AG10803 (cell line): ENCODE results near the gene MPL.
"Not testable (repeated sequence)": the region's sequence is repeated elsewhere in the genome, so short reads cannot be mapped to it uniquely, and the experiment has no call there.

Experiments
- DNase-seq: peaks from one replicate; pipeline ENCODE4 v3.0.0; 2010; ENCODE audit warnings: low read depth
- H3K4me3 ChIP-seq: 2 replicates; pipeline ENCODE4 v1.5.1; 2011; ENCODE audit warnings: mild to moderate bottlenecking, low read length, control low read depth
- TF ChIP-seq, protein P1 (sequence below): conservative IDR thresholded peaks from 2 replicates; pipeline ENCODE4 v1.5.1; 2011; ENCODE audit warnings: mild to moderate bottlenecking, low read length, control low read depth, inconsistent platforms

MPL gene

GRCh38 chr1:43389326-43390313, 52.0 kb downstream of the MPL start, which contains the start of the genes MED8 and SZT2:
Gene MED8 (minus strand): TSS chr1:43389800. CDS start chr1:43389764, 36 bp downstream.
Gene SZT2 (plus strand): TSS chr1:43389899. CDS start chr1:43389969, 70 bp downstream.
- H3K4me3 ChIP-seq: peak within 1 kb of the TSS; percentile 99
- DNase-seq: peak; percentile 91
- TF ChIP-seq, protein P1, sequence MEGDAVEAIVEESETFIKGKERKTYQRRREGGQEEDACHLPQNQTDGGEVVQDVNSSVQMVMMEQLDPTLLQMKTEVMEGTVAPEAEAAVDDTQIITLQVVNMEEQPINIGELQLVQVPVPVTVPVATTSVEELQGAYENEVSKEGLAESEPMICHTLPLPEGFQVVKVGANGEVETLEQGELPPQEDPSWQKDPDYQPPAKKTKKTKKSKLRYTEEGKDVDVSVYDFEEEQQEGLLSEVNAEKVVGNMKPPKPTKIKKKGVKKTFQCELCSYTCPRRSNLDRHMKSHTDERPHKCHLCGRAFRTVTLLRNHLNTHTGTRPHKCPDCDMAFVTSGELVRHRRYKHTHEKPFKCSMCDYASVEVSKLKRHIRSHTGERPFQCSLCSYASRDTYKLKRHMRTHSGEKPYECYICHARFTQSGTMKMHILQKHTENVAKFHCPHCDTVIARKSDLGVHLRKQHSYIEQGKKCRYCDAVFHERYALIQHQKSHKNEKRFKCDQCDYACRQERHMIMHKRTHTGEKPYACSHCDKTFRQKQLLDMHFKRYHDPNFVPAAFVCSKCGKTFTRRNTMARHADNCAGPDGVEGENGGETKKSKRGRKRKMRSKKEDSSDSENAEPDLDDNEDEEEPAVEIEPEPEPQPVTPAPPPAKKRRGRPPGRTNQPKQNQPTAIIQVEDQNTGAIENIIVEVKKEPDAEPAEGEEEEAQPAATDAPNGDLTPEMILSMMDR: no peak

GRCh38 chr1:43392702-43393101, 55.1 kb downstream of the MPL start:
- no peak for DNase-seq
- H3K4me3 ChIP-seq: no peak overlapping the region
- TF ChIP-seq, protein P1: no peak

DNA sequence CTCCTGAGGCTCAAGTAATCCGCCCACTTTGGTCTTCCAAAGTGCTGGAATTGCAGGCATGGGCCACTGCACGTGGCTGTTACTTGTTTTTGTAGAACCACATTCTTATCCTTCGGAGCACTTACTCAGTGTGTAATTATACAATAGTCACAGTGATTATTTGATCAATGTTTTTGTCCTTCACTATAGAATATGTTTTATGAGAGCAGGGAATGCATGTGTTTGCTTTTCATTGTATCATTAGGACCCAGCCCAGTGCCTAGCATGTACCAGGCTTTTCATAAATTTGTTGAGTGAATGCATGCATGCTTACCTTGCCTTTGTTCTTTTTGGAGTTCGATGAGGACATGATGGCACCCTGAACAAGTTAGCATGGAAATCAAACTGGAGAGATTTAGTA, 57.9 kb downstream of the MPL start:
- TF ChIP-seq, protein P1: no peak
- no peak for DNase-seq
- no peak overlapping the region for H3K4me3 ChIP-seq

GRCh38 chr1:43396059-43396458, 58.4 kb downstream of the MPL start:
- DNase-seq: no peak

DNA sequence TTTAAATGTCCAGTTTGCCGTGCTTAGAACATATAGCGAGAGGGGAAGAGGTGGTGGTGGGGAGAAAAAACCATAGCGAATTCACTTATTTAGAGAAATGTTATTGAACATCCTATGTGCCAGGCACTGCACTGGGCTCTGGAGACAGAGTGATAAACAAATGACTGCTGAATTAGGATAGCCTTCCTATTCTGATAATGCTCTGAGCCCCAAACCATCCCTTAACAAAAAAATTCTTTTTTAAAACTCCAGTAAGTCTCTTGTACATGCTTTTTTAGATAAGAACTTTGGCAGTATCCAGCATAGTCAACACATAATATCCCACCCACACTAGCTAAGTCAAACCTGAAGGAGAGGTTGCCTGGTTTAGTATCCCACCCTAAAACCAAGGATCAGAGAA, 60.6 kb downstream of the MPL start:
- no peak for DNase-seq
- no peak overlapping the region for H3K4me3 ChIP-seq

More at GRCh38 chr1:43396059-43396458, 58.4 kb downstream of the MPL start:
- no peak overlapping the region for H3K4me3 ChIP-seq
- TF ChIP-seq, protein P1: no peak

GRCh38 chr1:43400441-43400840, 62.8 kb downstream of the MPL start:
- H3K4me3 ChIP-seq: not testable (repeated sequence)

More for the DNA sequence above, 60.6 kb downstream of the MPL start:
- TF ChIP-seq, protein P1: no peak

DNA sequence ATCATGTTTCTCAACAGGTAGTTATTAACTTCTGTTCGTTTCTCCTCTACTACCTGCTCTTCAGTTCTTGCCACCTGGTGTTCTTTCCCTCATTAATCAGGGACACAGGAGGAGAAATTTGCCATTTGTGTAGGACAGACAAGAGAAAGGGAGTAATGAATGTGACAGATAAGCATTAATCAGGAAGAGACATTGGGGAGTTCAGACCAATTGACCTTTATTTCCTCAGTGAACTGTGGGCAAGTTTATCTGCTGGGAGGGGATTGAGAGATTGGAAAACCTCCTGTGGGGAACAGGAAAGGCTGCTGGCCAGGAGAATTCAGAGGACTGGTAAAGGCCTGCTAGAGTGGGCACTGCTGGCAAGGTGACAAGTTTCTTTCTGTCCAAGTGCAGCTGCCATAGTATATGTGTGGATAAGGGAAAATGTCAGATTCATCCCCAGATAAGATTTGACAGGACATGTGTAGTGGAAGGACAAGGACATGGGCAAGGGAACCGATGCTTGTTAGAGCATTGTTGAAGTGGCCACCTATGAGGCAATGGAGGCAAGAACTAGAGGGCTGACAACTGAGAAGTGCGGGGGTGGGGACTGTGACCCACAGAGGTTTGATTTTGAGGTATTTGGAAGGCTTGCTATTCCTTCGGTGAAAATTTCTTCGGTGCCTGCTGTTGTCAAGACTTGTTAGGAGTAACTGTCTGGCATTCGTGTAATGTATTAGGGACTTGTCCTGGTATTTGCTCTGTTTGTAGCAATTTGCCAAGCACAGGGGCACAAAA, 64.7 kb downstream of the MPL start:
- no peak overlapping the region for H3K4me3 ChIP-seq
- TF ChIP-seq, protein P1: no peak
- no peak for DNase-seq

More at GRCh38 chr1:43400441-43400840, 62.8 kb downstream of the MPL start:
- DNase-seq: not testable (repeated sequence)
